Motor neuron (in vitro differentiated cells): ENCODE results near the gene BLM. TPM values are rescaled to one million over a fixed set of nuclear protein-coding genes. Genes with fewer than 3 reads are reported as not detected.
"Not testable (repeated sequence)": the region's sequence is repeated elsewhere in the genome, so short reads cannot be mapped to it uniquely, and the experiment has no call there.

Experiments
- ATAC-seq, 8 experiments: fragments of 200-7000 bp; cut with Tn5 transposase; replicated peaks in 6 of 8; 2 replicates each; pipeline ENCODE4 v1.8.0; 2021; ENCODE audit warnings: mild to moderate bottlenecking in 8 of 8, moderate library complexity in 8 of 8
- H3K27ac ChIP-seq, 2 donors: fragments of 250-450 bp; sonication (Bioruptor Pico); 2 replicates each; pipeline ENCODE4 v1.9.0; 2021; ENCODE audit warnings: antibody characterized with exemption in 2 of 2, mild to moderate bottlenecking in 2 of 2, moderate library complexity in 1 of 2
- H3K4me1 ChIP-seq, 2 donors: fragments of 250-450 bp; sonication (Bioruptor Pico); replicated peaks in 1 of 2; 2 replicates each; pipeline ENCODE4 v1.6.1; 2021; ENCODE audit warnings: antibody characterized with exemption in 2 of 2, mild to moderate bottlenecking in 2 of 2, moderate library complexity in 1 of 2
- H3K4me3 ChIP-seq, 5 donors: fragments of 250-450 bp; sonication (Bioruptor Pico); 2 replicates each; pipeline ENCODE4 v1.9.0; 2021; ENCODE audit warnings: antibody characterized with exemption in 5 of 5, mild to moderate bottlenecking in 5 of 5, moderate library complexity in 4 of 5
- WGBS, 10 experiments: fragments of 450-650 bp; shearing (Covaris generic); methylation state at CpG; one replicate each; pipeline ENCODE4 v1.0.0; 2022; 5-methylcytosine and 5-hydroxymethylcytosine counted together
- in situ Hi-C, 9 experiments: fragments of 400-800 bp; cut with MboI; loops; one replicate each; pipeline ENCODE4 v1.15.0; 2021; ENCODE audit warnings: low sequenced_read_pairs in 9 of 9, low pct_unique_long_range_greater_than_20kb in 2 of 9; ENCODE audit not compliant: unreplicated experiment in 9 of 9
- total RNA-seq, 8 experiments: library from RNA; unstranded; fragments of 300-600 nt; gene quantifications; 2 replicates each; pipeline versions ENCODE4 v1.2.3 to v1.2.4, GENCODE V29; 2022

Gene BLM
- total RNA-seq, result 10 to 100 TPM in 2 of 8 experiments, 1 to 10 TPM in 6; 1.2 to 15.8 (median 4.2) TPM

DNA sequence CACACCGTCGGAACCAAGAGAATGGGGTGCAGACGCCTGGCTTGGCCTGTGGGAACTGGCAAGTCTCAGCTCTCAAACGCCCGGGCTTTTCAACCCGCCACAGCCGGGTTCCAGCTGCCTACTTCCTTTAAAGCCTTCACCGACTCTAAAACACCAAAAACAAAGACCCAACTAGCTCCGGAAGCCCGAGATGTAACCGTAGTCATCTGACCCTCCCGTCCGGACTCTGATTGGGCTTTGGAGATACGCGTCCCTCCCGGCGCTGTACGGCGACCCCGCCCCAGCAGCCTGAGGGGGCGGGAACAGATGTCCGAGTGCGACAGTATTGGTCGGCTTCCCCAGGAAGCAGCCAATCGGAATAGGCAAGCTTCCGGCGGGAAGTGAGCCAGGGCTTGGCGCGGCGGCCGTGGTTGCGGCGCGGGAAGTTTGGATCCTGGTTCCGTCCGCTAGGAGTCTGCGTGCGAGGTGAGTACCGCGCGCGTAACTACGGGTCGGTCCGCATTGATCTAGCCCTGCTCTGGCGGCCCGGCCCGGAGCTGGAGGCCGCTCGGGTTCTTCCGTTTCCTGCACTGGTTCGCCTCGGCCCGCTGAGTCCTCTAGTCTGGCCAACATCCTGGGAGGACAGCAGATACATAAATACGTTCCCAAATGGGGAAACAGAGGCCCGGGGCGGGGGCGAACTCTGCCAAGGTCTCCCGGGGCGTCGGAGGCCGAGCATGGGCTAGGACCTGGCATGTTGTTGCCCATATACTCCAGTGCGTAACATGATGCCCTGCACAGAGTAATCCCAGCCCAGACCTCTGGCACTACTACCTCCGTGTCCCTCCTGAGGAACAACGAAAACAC is at the start of gene BLM:
TSS of gene BLM (plus strand) at position 371 of the 846 bp plus-strand sequence. CDS start 30,047 bp downstream, outside the sequence.
- Histone ChIP-seq H3K27ac (peak within 1 kb of the TSS; percentile 24 to 70), H3K4me3 (peak within 1 kb of the TSS; percentile 44 to 92 (median 62)), H3K4me1 (peaks cover 5 to 6% of the 10 kb centered on the region in 2 donors)
- in situ Hi-C loops, result loop anchor here in 1 of 9 experiments (10.0 kb wide), 1 partner anchor 158 kb away; no protein-coding TSS in a partner anchor
- ATAC-seq, result peak; percentile 99 to 100 (median 100)
- 0% methylated on average over 1 to 10 of the region's 65 CpGs; no CpG with 5 or more reads in 1 of the 10 experiments for WGBS, 10 experiments

DNA sequence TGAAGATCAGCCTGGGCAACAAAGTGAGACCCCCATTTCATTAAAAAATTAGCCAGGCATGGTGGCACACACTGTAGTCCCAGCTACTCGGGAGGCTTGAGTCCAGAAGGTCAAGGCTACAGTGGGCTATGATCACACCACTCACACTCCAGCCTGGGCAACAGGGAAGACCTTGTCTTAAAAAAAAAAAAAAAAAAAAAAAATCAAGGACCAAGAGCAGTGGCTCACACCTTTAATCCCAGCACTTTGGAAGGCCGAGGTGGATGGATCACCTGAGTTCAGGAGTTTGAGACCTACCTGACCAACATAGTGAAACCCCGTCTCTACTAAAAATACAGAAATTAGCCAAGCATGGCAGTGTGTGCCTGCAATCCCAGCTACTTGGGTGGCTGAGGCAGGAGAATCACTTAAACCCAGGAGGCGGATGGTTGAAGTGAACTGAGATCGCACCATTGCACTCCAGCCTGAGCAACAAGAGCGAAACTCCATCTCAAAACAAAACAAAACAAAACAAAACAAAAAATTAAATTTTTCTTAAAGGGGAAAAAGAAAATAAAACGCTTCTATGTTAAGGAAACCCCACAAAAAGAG is 49.3 kb upstream of the BLM start:
- in situ Hi-C loops, result loop anchor here in 4 of 9 experiments (25.0 kb wide), 2 partner anchors 194 to 219 kb away; partner anchors contain the start of genes FES (in 3 of the 4) and FURIN (in 1 of the 4)

DNA sequence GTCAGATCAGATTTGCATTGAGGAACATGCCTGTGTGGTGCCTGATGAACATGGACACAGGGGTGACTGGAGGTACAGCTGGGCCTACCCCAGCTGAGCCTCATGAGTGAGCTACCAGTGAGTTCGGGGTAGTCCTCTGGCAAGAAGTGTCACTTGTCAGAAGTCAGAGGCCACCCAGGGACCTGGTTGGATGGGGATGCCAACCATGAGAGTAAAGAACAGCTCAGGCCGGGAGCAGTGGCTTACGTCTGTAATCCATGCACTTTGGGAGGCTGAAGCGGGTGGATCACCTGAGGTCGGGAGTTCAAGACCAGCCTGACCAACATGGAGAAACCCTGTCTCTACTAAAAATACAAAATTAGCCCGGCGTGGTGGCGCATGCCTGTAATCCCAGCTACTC is 46.5 kb upstream of the BLM start:
- H3K4me3 ChIP-seq, ATAC-seq, H3K27ac ChIP-seq, H3K4me1 ChIP-seq: not testable (repeated sequence)
- in situ Hi-C loops, result loop anchor here in 4 of 9 experiments (25.0 kb wide), 2 partner anchors 192 to 217 kb away; partner anchors contain the start of genes FES (in 3 of the 4) and FURIN (in 1 of the 4)
- 94 to 100% (median 100%) methylated on average over 1 to 5 of the region's 8 CpGs; no CpG with 5 or more reads in 7 of the 10 experiments for WGBS, 10 experiments

More for the DNA sequence above, 49.3 kb upstream of the BLM start:
- 33 to 100% (median 86%) methylated on average over 1 to 6 of the region's 7 CpGs for WGBS, 10 experiments
- not testable (repeated sequence) for H3K4me1 ChIP-seq, H3K4me3 ChIP-seq, ATAC-seq, H3K27ac ChIP-seq

GRCh38 chr15:90671216-90671615 is 45.9 kb upstream of the BLM start:
- Histone ChIP-seq H3K4me1 (no peaks in the 10 kb centered on the region), H3K27ac (no peak overlapping the region), H3K4me3 (no peak overlapping the region)
- WGBS, 10 experiments, result 67 to 100% (median 83%) methylated on average over 1 to 4 of the region's 4 CpGs; no CpG with 5 or more reads in 1 of the 10 experiments
- no peak for ATAC-seq
- in situ Hi-C loops, result loop anchor here in 4 of 9 experiments (25.0 kb wide), 2 partner anchors 191 to 216 kb away; partner anchors contain the start of genes FES (in 3 of the 4) and FURIN (in 1 of the 4)

DNA sequence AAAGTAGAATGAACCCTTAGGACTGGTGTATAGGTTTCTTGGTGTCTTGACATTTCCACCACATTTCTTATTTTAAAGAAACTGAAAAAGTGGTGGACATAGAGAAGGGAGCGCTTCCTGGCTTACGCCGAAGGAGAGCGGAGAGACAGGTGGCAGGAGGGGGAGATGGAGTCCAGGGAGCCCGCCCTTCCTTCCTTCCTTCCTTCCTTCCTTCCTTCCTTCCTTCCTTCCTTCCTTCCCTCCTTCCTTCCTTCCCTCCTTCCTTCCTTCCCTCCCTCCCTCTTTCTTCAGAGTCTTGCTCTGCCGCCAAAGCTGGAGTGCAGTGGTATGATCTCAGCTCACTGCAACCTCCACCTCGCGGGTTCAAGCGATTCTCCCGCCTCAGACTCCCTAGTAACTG is 43.8 kb upstream of the BLM start:
- not testable (repeated sequence) for H3K4me1 ChIP-seq

DNA sequence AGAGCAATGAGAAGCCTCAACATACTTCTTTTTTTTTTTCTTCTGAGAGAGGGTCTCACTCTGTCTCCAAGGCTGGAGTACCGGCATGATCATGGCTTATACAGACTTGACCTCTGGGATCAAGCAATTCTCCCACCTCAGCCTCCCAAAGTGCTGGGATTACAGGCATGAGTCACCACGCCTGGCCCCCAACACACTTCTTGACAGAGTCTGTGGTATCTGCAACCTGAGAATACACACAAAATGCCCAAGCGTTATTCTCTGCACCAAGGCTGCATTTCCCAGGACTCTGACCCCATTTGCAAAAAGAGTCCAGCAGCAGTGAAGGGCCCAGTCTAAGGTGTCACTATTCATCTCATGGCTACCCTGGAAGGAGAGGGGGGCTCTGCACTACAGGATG is 42.7 kb upstream of the BLM start:
- Histone ChIP-seq H3K27ac (no peak overlapping the region), H3K4me1 (no peaks in the 10 kb centered on the region), H3K4me3 (no peak overlapping the region)
- no peak for ATAC-seq
- in situ Hi-C loops, result loop anchor here in 4 of 9 experiments (25.0 kb wide), 2 partner anchors 188 to 213 kb away; partner anchors contain the start of genes FES (in 3 of the 4) and FURIN (in 1 of the 4)
- WGBS, 10 experiments, result 0 to 100% (median 95%) methylated on average over 1 to 3 of the region's 3 CpGs; no CpG with 5 or more reads in 4 of the 10 experiments

More for the DNA sequence above, 43.8 kb upstream of the BLM start:
- H3K27ac ChIP-seq, H3K4me3 ChIP-seq, ATAC-seq: not testable (repeated sequence)
- WGBS, 10 experiments, result 86 to 100% (median 98%) methylated on average over 1 to 4 of the region's 10 CpGs; no CpG with 5 or more reads in 6 of the 10 experiments
- in situ Hi-C loops, result loop anchor here in 4 of 9 experiments (25.0 kb wide), 2 partner anchors 189 to 214 kb away; partner anchors contain the start of genes FES (in 3 of the 4) and FURIN (in 1 of the 4)

DNA sequence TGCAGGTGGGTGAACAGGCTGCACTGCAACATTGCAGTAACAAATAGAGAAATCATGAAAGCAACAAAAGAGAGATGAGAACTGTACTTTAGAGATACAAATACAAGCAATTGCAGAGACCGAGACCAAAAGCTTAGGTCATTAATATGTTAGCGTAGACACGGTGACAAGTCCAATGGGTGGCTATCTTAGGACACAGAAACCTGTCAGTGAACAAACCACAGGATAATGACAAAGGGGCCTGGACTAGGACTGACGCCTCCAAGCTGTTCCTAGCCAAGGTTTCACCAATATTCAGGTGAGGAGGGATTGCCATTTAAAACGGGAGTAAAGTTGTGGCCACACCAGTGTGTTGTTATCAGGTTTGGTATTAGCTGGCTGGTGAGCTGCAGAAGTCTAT is 41.7 kb upstream of the BLM start:
- Histone ChIP-seq H3K27ac (no peak overlapping the region), H3K4me1 (no peaks in the 10 kb centered on the region), H3K4me3 (no peak overlapping the region)
- in situ Hi-C loops, result no loop called here
- ATAC-seq, result no peak
- 65 to 100% (median 90%) methylated on average over 2 to 5 of the region's 5 CpGs; no CpG with 5 or more reads in 2 of the 10 experiments for WGBS, 10 experiments

DNA sequence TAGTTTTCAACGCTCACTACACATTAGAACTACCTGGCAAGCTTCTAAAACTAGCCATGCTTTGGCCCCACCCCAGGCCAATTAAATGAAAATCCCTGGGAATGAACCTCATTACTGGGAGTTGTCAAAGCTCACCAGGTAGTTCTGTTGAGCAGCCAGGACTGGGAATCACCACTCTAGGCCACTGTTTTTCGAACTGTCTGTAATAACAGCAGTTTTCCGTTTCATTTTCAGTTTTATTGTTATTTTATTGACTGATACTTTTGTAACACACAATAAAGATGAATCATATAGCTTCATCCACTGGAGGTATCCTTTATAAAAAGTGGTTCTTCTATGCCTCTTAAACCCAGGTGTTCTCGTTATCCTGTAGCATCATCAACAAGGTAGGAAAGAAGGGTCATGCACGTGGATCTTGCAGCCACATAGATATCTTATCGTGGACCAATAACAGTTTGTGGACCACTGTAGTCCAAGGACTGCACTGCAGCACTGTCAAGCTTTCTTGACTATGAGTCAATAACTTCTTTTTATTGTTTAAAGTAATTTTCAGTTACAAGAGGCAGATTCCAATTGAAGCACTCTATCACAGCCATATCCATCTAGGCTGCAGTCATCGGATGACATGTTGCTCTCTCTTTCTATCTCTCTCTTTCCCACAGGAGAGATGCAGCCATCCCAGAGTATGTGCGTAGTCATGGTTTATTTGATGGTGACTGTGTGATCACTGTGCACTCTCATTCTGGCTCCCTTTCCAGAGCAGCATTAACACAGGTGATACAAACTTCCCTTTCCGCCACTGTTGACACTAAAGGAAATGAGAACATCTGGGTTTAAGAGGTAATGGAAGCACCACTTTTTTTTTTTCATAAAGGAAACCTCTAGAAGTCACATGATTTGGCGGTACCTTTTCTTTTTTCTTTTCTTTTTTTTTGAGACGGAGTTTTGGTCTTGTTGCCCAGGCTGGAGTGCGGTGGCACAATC is 39.0 kb upstream of the BLM start:
- ATAC-seq, result no peak
- Histone ChIP-seq H3K4me3 (no peak overlapping the region), H3K27ac (no peak overlapping the region), H3K4me1 (no peaks in the 10 kb centered on the region)
- 75 to 95% (median 87%) methylated on average over 3 to 10 of the region's 12 CpGs; no CpG with 5 or more reads in 2 of the 10 experiments for WGBS, 10 experiments
- in situ Hi-C loops, result no loop called here

DNA sequence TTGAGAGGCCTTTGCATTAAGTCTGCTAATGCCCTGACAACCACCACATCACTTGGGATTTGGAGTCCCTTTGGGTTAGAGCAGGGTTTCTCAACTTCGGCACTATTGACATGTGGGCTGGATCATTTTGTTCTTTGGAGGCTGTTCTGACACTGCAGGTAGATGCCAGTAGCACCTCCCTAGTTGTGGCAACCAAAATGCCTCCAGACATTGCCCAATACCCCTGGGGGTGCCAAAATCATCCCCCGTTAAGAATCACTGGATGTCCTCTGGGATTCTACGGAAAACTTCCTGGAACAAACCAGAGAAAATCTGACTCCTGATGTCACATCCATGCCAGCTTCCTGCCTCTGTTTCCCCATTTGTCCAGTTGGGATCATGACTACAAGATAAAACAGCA is 37.2 kb upstream of the BLM start:
- WGBS, 10 experiments, result 17 to 100% (median 86%) methylated on average over 1 to 2 of the region's 3 CpGs; no CpG with 5 or more reads in 5 of the 10 experiments
- Histone ChIP-seq H3K4me3 (no peak overlapping the region), H3K27ac (no peak overlapping the region), H3K4me1 (no peaks in the 10 kb centered on the region)
- in situ Hi-C loops, result no loop called here
- no peak for ATAC-seq

GRCh38 chr15:90680371-90680935 is 36.7 kb upstream of the BLM start:
- 0 to 100% (median 85%) methylated on average over 1 to 5 of the region's 6 CpGs; no CpG with 5 or more reads in 1 of the 10 experiments for WGBS, 10 experiments

GRCh38 chr15:90681056-90681455 is 36.1 kb upstream of the BLM start:
- 100% methylated on average over 1 of the region's 1 CpG; no CpG with 5 or more reads in 8 of the 10 experiments for WGBS, 10 experiments
- no peak overlapping the region for H3K27ac ChIP-seq
- ATAC-seq, result no peak
- no peaks in the 10 kb centered on the region for H3K4me1 ChIP-seq
- no peak overlapping the region for H3K4me3 ChIP-seq
- in situ Hi-C loops, result no loop called here

More at GRCh38 chr15:90680371-90680935, 36.7 kb upstream of the BLM start:
- Histone ChIP-seq H3K27ac (no peak overlapping the region), H3K4me1 (no peaks in the 10 kb centered on the region), H3K4me3 (no peak overlapping the region)
- ATAC-seq, result peak in 4 of 8 experiments; percentile 42 to 99 (median 88)
- in situ Hi-C loops, result no loop called here
